ENCODE data around the gene CTTN. TPM values are rescaled to one million over a fixed set of nuclear protein-coding genes. Genes with fewer than 3 reads are reported as not detected.
A peak's percentile ranks its signal among the peaks of the same experiment; 100 is the strongest.
"Not testable (repeated sequence)": the region's sequence is repeated elsewhere in the genome, so short reads cannot be mapped to it uniquely, and the experiment has no call there.

Gene CTTN
- total and polyA plus RNA-seq, 9 of the 15 experiments (the other 6 are each of a cell fraction or from before 2014, with no cell fraction given): 9.9 to 158 (median 99.7) TPM

DNA sequence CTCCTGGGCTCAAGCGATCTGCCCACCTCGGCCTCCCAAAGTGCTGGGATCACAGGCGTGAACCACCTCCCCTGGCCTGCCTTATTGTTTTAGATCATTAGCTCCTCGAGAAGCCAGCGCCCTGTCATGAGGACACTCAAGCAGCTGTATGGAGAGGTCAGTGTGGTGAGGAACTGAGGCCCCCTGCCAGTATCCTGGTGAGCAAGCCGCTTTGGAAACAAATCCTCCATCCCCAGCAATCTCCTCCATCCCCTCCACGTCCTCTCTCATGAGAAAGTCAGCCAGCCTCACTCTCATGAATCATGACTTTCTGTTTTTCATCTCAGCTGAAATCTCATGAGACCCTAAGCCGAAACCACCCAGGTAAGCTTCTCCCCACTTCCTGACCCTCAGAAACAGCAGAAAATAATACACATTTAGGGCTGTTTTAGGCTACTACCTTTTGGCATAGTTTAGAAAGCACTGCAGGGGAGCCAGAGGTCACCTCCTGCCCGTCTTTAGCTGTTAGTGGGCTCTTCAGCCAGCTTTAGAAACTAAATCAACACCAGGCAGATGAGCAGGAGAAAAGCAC, 56.0 kb downstream of the CTTN start (continued):
- no peak for TF ChIP-seq COPS2 (conservative IDR thresholded peaks at IDR 0.05)
- no peak for TF ChIP-seq FOXJ3 (CRISPR knock-in tag; IDR thresholded peaks at IDR 0.05)
- TF ChIP-seq ATF1 (CRISPR knock-in tag; IDR thresholded peaks at IDR 0.05): no peak
- TF ChIP-seq ATF1 (tag; IDR thresholded peaks at IDR 0.05): no peak
- TF ChIP-seq MAFF (IDR thresholded peaks at IDR 0.05; ENCODE audit: low read length): no peak
- TF ChIP-seq ID3 (CRISPR knock-in tag; IDR thresholded peaks at IDR 0.05): no peak
- no peak for TF ChIP-seq ID3 (tag; IDR thresholded peaks at IDR 0.05)
- no peak for TF ChIP-seq ZNF589 (CRISPR knock-in tag; IDR thresholded peaks at IDR 0.05; ENCODE audit: low read depth)
- no peak for TF ChIP-seq PML (IDR thresholded peaks at IDR 0.05; ENCODE audit: low read length)
- TF ChIP-seq, protein P1, sequence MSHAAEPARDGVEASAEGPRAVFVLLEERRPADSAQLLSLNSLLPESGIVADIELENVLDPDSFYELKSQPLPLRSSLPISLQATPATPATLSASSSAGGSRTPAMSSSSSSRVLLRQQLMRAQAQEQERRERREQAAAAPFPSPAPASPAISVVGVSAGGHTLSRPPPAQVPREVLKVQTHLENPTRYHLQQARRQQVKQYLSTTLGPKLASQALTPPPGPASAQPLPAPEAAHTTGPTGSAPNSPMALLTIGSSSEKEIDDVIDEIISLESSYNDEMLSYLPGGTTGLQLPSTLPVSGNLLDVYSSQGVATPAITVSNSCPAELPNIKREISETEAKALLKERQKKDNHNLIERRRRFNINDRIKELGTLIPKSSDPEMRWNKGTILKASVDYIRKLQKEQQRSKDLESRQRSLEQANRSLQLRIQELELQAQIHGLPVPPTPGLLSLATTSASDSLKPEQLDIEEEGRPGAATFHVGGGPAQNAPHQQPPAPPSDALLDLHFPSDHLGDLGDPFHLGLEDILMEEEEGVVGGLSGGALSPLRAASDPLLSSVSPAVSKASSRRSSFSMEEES (CRISPR knock-in tag; IDR thresholded peaks at IDR 0.05): no peak
- TF ChIP-seq, protein P2, sequence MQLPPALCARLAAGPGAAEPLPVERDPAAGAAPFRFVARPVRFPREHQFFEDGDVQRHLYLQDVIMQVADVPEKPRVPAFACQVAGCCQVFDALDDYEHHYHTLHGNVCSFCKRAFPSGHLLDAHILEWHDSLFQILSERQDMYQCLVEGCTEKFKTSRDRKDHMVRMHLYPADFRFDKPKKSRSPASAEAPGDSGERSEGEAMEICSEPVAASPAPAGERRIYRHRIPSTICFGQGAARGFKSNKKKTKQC (CRISPR knock-in tag; IDR thresholded peaks at IDR 0.05): no peak
- TF ChIP-seq TBP (optimal IDR thresholded peaks at IDR 0.05; ENCODE audit: low read depth, low read length): no peak

GRCh38 chr11:70454811-70455210, 56.5 kb downstream of the CTTN start:
- intact Hi-C loops (cut with micrococcal nuclease): loop anchor here (5.0 kb wide), 1 partner anchor 33 kb away; no protein-coding TSS in a partner anchor
- ATAC-seq; H4K20me1 ChIP-seq (replicated peaks; ENCODE audit: control insufficient read depth, insufficient read depth, low read length); H3K27me3 ChIP-seq (ENCODE audit: control insufficient read depth in 2 of 2, insufficient read depth in 2 of 2, low read length in 2 of 2); H3K9ac ChIP-seq (ENCODE audit: insufficient read depth in 1 of 2, low read depth in 2 of 2, low read length in 2 of 2); CTCF ChIA-PET (ENCODE audit: low intra/inter-chr PET ratio); H3K36me3 ChIP-seq (ENCODE audit: control insufficient read depth, insufficient read depth, low read length); H3K9me3 ChIP-seq (replicated peaks; ENCODE audit: control insufficient read depth, insufficient read depth, low read depth, low read length); H3K4me2 ChIP-seq (ENCODE audit: insufficient read depth, low read length); in situ Hi-C loops (cut with MboI); H3K4me3 ChIP-seq; FAIRE-seq; POLR2A ChIA-PET; BruUV-seq (replicated peaks); DNase-seq (ENCODE audit: extremely low read depth in 1 of 4, low spot score in 3 of 4); H3K4me1 ChIP-seq (replicated peaks in 1 of 2; ENCODE audit: control insufficient read depth in 2 of 2, insufficient read depth in 2 of 2, low read length in 2 of 2); H3K9me1 ChIP-seq (ENCODE audit: control insufficient read depth, insufficient read depth, low read length); H3K27ac ChIP-seq (ENCODE audit: extremely low read depth, low read depth, low read length); H3K79me2 ChIP-seq (ENCODE audit: control insufficient read depth, insufficient read depth, low read length): not testable (repeated sequence)
- 37% methylated on average over 7 of the region's 9 CpGs for WGBS (ENCODE audit: insufficient coverage, low coverage, missing lambda C conversion rate)
- H2AFZ ChIP-seq (ENCODE audit: low read depth, low read length): peak overlapping the region; percentile 40; the same call in 1 of the 2 replicates

Data from K562 (cell line).